WTC11 (cell line): Measurements from ENCODE around the gene MSI1. TPM values are rescaled to one million over a fixed set of nuclear protein-coding genes. Genes with fewer than 3 reads are reported as not detected.

Experiments
- ATAC-seq: fragments of 200-7000 bp; cut with Tn5 transposase; 2 replicates; pipeline ENCODE4 v1.10.0; 2021; ENCODE audit warnings: mild to moderate bottlenecking, moderate library complexity
- CTCF ChIA-PET: fragments of 300-600 bp; sonication (Branson Sonifier 250); formaldehyde crosslinking; loops from one replicate; lab custom pipeline; 2021; ENCODE audit warnings: antibody characterized with exemption; lab: Charles Lee
- POLR2A ChIA-PET: fragments of 350-600 bp; sonication (Branson Sonifier 250); formaldehyde crosslinking; loops from one replicate; lab custom pipeline; 2021; ENCODE audit warnings: antibody characterized with exemption; lab: Charles Lee
- DNase-seq: peaks from one replicate; pipeline ENCODE4 v3.0.0; 2021; ENCODE audit warnings: low spot score
- H3K27ac Mint-ChIP-seq: 2 replicates; pipeline ENCODE4 v1.8.0; 2021; ENCODE audit warnings: mixed read lengths
- H3K27me3 Mint-ChIP-seq: 2 replicates; pipeline ENCODE4 v1.8.0; 2021; ENCODE audit warnings: low read depth, mild to moderate bottlenecking, moderate library complexity, mixed read lengths
- H3K36me3 Mint-ChIP-seq: 2 replicates; pipeline ENCODE4 v1.8.0; 2021; ENCODE audit warnings: mixed read lengths
- H3K4me1 Mint-ChIP-seq: 2 replicates; pipeline ENCODE4 v1.8.0; 2022; ENCODE audit warnings: mixed read lengths
- H3K4me3 Mint-ChIP-seq: 2 replicates; pipeline ENCODE4 v1.8.0; 2021; ENCODE audit warnings: mild to moderate bottlenecking, moderate library complexity, mixed read lengths
- H3K9me3 Mint-ChIP-seq: 2 replicates; pipeline ENCODE4 v1.8.0; 2021; ENCODE audit warnings: mixed read lengths
- CREB1 ChIP-seq: sonication (generic); formaldehyde crosslinking; IDR thresholded peaks from 2 replicates; pipeline ENCODE4 v1.8.0; 2023; ENCODE audit warnings: mild to moderate bottlenecking, missing genetic modification reagents
- ESRRA ChIP-seq: sonication (generic); formaldehyde crosslinking; IDR thresholded peaks from 2 replicates; pipeline ENCODE4 v1.8.1; 2022; ENCODE audit warnings: mild to moderate bottlenecking, missing genetic modification reagents, borderline replicate concordance
- ETV6 ChIP-seq: sonication (generic); formaldehyde crosslinking; IDR thresholded peaks from 2 replicates; pipeline ENCODE4 v1.8.1; 2022; ENCODE audit warnings: mild to moderate bottlenecking, missing genetic modification reagents
- FOXP1 ChIP-seq: sonication (generic); formaldehyde crosslinking; IDR thresholded peaks from 2 replicates; pipeline ENCODE4 v1.8.0; 2022; ENCODE audit warnings: missing genetic modification reagents, mild to moderate bottlenecking, moderate library complexity, borderline replicate concordance
- GRHL2 ChIP-seq: fragments of 250-450 bp; sonication (Bioruptor Pico); IDR thresholded peaks from 2 replicates; pipeline ENCODE4 v1.8.0; 2022; ENCODE audit warnings: mild to moderate bottlenecking, moderate library complexity; ENCODE audit not compliant: insufficient replicate concordance, severe bottlenecking
- HMGA2 ChIP-seq: fragments of 250-450 bp; sonication (Bioruptor Pico); IDR thresholded peaks from 2 replicates; pipeline ENCODE4 v1.4.0; 2021; ENCODE audit warnings: mild to moderate bottlenecking, moderate library complexity
- HMGXB4 ChIP-seq: sonication (generic); formaldehyde crosslinking; IDR thresholded peaks from 2 replicates; pipeline ENCODE4 v1.8.1; 2023; ENCODE audit warnings: mild to moderate bottlenecking, moderate library complexity, missing genetic modification reagents
- JAZF1 ChIP-seq: fragments of 250-450 bp; sonication (Bioruptor Pico); IDR thresholded peaks from 2 replicates; pipeline ENCODE4 v1.9.0; 2021; ENCODE audit warnings: moderate library complexity, mild to moderate bottlenecking, inconsistent platforms
- JUN ChIP-seq: sonication (generic); formaldehyde crosslinking; IDR thresholded peaks from 2 replicates; pipeline ENCODE4 v1.8.0; 2023; ENCODE audit warnings: mild to moderate bottlenecking, missing genetic modification reagents
- NFE2L1 ChIP-seq: sonication (generic); formaldehyde crosslinking; IDR thresholded peaks from 2 replicates; pipeline ENCODE4 v1.8.1; 2023; ENCODE audit warnings: missing genetic modification reagents
- PREB ChIP-seq: sonication (generic); formaldehyde crosslinking; IDR thresholded peaks from 2 replicates; pipeline ENCODE4 v1.8.1; 2022; ENCODE audit warnings: mild to moderate bottlenecking, missing genetic modification reagents, moderate library complexity, borderline replicate concordance
- PRRX2 ChIP-seq: fragments of 250-450 bp; sonication (Bioruptor Pico); IDR thresholded peaks from 2 replicates; pipeline ENCODE4 v1.8.0; 2021; ENCODE audit warnings: mild to moderate bottlenecking
- SMAD3 ChIP-seq: sonication (generic); formaldehyde crosslinking; IDR thresholded peaks from 2 replicates; pipeline ENCODE4 v1.8.0; 2022; ENCODE audit warnings: missing genetic modification reagents, mild to moderate bottlenecking, borderline replicate concordance
- SP1 ChIP-seq: sonication (generic); formaldehyde crosslinking; conservative IDR thresholded peaks from 2 replicates; pipeline ENCODE4 v1.8.1; 2022; ENCODE audit warnings: missing genetic modification reagents
- TEAD4 ChIP-seq: sonication (generic); formaldehyde crosslinking; IDR thresholded peaks from 2 replicates; pipeline ENCODE4 v1.8.0; 2022; ENCODE audit warnings: mild to moderate bottlenecking, missing genetic modification reagents
- ZNF219 ChIP-seq: sonication (generic); formaldehyde crosslinking; IDR thresholded peaks from 2 replicates; pipeline ENCODE4 v1.8.0; 2023; ENCODE audit warnings: missing genetic modification reagents, mild to moderate bottlenecking, borderline replicate concordance
- total RNA-seq: library from RNA; stranded (reverse); gene quantifications from 3 replicates; pipeline ENCODE4 v1.2.3, GENCODE V29; 2021
- TF ChIP-seq, protein P1 (sequence below): sonication (generic); formaldehyde crosslinking; conservative IDR thresholded peaks from 2 replicates; pipeline ENCODE4 v1.8.1; 2022; ENCODE audit warnings: mild to moderate bottlenecking, missing genetic modification reagents
- TF ChIP-seq, protein P2 (sequence below): fragments of 250-450 bp; sonication (Bioruptor Pico); IDR thresholded peaks from 2 replicates; pipeline ENCODE4 v1.9.0; 2021; ENCODE audit warnings: mild to moderate bottlenecking
- TF ChIP-seq, protein P3 (sequence below): sonication (generic); formaldehyde crosslinking; IDR thresholded peaks from 2 replicates; pipeline ENCODE4 v1.8.0; 2022; ENCODE audit warnings: mild to moderate bottlenecking, missing genetic modification reagents
- TF ChIP-seq, protein P4 (sequence below): sonication (generic); formaldehyde crosslinking; IDR thresholded peaks from 2 replicates; pipeline ENCODE4 v1.8.0; 2022; ENCODE audit warnings: mild to moderate bottlenecking, missing genetic modification reagents

Gene MSI1
- total RNA-seq, 1 experiment from 2014 or later: 71.5 TPM

DNA sequence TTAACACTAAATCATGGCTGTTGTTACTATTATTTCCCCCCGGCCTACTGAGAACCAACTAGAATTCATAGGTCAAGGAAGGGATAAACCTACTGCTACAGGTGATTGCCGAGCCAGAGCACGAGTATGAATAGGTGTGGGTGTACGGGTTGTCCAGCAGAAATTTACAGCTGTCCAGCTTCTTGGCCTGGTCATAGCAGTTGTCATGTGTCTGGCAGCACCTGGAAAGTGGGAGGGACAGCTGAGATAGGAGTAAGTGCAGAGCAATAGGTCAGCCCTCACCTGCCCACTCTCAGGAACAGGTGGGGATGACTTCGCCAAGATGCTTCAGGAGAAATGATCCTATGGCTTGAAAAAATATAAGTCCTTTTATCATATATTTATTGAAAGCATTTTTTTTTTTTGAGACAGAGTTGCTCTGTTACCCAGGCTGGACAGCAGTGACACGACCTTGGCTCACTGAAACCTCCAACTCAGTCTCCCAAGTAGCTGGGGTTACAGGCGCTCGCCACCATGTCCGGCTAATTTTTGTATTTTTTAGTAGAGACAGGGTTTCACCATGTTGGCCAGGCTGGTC is 44.0 kb downstream of the MSI1 start:
- H3K36me3 Mint-ChIP-seq: no peaks in the 10 kb centered on the region
- ChIA-PET POLR2A (no interaction called here), CTCF (interaction anchor here (0.6 to 1.4 kb wide), 4 partner anchors 11 to 116 kb away, joined by 3 to 5 read pairs (median 4); partner anchors contain the start of gene SIRT4)
- H3K27me3 Mint-ChIP-seq: peaks cover 2% of the 10 kb centered on the region
- H3K4me1 Mint-ChIP-seq: peaks cover 5% of the 10 kb centered on the region; the same call in 1 of the 2 replicates
- TF ChIP-seq, protein P1, sequence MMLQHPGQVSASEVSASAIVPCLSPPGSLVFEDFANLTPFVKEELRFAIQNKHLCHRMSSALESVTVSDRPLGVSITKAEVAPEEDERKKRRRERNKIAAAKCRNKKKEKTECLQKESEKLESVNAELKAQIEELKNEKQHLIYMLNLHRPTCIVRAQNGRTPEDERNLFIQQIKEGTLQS (CRISPR knock-in tag): no peak
- no peak for TF ChIP-seq GRHL2
- DNase-seq: no peak
- no peak overlapping the region for H3K4me3 Mint-ChIP-seq
- no peaks in the 10 kb centered on the region for H3K9me3 Mint-ChIP-seq
- no peak overlapping the region for H3K27ac Mint-ChIP-seq
- no peak for ATAC-seq

DNA sequence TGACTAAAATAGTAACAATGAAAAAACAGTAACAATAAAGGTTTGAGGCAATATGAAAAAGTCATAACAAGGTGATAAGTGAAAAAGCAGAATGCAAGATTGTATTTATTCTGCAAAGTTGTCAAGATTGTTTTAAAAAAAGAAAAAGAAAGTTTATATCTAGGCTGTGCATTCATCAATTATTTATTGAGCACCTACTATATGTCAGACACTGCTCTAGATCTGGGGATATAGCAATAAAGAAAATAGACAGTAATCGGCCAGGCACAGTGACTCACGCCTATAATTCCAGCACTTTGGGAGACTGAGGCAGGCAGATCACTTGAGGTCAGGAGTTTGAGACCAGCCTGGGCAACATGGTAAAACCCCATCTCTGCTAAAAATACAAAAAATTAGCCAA is 45.2 kb downstream of the MSI1 start:
- TF ChIP-seq FOXP1 (CRISPR knock-in tag) (no peak), SMAD3 (CRISPR knock-in tag) (no peak), ZNF219 (CRISPR knock-in tag) (no peak), JAZF1 (CRISPR knock-in tag) (no peak), SP1 (CRISPR knock-in tag) (no peak), PREB (no peak), HMGXB4 (CRISPR knock-in tag) (no peak), CREB1 (CRISPR knock-in tag) (no peak)
- TF ChIP-seq, protein P2, sequence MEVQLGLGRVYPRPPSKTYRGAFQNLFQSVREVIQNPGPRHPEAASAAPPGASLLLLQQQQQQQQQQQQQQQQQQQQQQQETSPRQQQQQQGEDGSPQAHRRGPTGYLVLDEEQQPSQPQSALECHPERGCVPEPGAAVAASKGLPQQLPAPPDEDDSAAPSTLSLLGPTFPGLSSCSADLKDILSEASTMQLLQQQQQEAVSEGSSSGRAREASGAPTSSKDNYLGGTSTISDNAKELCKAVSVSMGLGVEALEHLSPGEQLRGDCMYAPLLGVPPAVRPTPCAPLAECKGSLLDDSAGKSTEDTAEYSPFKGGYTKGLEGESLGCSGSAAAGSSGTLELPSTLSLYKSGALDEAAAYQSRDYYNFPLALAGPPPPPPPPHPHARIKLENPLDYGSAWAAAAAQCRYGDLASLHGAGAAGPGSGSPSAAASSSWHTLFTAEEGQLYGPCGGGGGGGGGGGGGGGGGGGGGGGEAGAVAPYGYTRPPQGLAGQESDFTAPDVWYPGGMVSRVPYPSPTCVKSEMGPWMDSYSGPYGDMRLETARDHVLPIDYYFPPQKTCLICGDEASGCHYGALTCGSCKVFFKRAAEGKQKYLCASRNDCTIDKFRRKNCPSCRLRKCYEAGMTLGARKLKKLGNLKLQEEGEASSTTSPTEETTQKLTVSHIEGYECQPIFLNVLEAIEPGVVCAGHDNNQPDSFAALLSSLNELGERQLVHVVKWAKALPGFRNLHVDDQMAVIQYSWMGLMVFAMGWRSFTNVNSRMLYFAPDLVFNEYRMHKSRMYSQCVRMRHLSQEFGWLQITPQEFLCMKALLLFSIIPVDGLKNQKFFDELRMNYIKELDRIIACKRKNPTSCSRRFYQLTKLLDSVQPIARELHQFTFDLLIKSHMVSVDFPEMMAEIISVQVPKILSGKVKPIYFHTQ (CRISPR knock-in tag): no peak
- TF ChIP-seq, protein P1 (CRISPR knock-in tag): no peak
- ChIA-PET CTCF (interaction anchor here (1.0 to 1.5 kb wide), 2 partner anchors 22 to 133 kb away, joined by 3 to 5 read pairs; partner anchors contain the start of gene SIRT4), POLR2A (no interaction called here)
- peaks cover 5% of the 10 kb centered on the region for H3K27me3 Mint-ChIP-seq
- no peak for DNase-seq
- no peak for ATAC-seq
- H3K27ac Mint-ChIP-seq: no peak overlapping the region
- no peaks in the 10 kb centered on the region for H3K9me3 Mint-ChIP-seq
- H3K36me3 Mint-ChIP-seq: no peaks in the 10 kb centered on the region
- H3K4me1 Mint-ChIP-seq: peaks cover 5% of the 10 kb centered on the region; the same call in 1 of the 2 replicates
- H3K4me3 Mint-ChIP-seq: no peak overlapping the region

DNA sequence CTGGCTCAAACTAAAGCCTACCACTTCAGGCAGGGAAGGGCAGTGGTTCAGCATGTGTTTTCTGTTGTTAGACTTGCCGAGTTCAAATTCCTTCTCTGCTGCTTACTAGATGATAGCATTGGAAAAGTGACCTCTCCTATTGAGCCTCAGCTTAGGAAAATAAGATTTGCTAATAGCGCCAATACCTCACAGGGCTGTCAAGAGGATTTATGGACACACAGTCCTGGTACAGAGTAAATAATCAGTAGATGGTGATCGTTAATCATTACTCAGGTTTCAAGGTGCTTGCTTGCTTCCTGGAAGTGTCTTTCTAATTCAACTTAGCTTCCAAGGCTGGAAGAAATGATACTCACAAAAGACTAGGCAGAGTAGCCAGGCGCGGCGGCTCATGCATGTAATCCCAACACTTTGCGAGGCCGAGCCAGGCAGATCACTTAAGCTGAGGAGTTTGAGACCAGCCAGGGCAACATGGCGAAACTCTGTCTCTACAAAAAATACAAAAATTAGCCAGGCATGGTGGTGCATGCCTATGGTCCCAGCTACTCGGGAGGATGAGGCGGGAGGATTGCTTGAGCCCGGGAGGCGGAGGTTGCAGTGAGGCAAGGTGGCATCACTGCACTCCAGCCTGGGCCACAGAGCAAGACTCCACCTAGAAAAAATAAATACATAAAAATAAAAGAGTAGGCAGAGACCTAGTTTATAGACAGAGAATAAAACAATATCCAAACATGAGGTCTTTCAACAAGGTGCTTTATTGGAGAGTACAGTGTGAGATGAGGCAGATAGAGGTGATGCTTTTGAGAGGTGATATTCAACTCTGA is 47.4 kb downstream of the MSI1 start:
- Mint-ChIP-seq H3K27me3 (peaks cover 5% of the 10 kb centered on the region), H3K4me3 (no peak overlapping the region), H3K4me1 (peaks cover 12% of the 10 kb centered on the region), H3K36me3 (no peaks in the 10 kb centered on the region), H3K27ac (no peak overlapping the region), H3K9me3 (0 out of 2 replicates have a peak, but pooled peaks cover 4% of the 10 kb centered on the region)
- no peak for ATAC-seq
- ChIA-PET POLR2A (interaction anchor here (1.1 kb wide), 1 partner anchor 30 kb away, joined by 4 read pairs; the partner anchor contains the start of gene RNU4-2), CTCF (interaction anchor here (0.7 to 3.7 kb wide), 5 partner anchors 14 to 684 kb away, joined by 3 to 19 read pairs (median 3); partner anchors contain the start of gene SIRT4)
- DNase-seq: no peak
- TF ChIP-seq, protein P1 (CRISPR knock-in tag): no peak
- TF ChIP-seq TEAD4 (CRISPR knock-in tag) (no peak), PRRX2 (no peak), ESRRA (CRISPR knock-in tag) (no peak), JUN (CRISPR knock-in tag) (no peak), ETV6 (CRISPR knock-in tag) (no peak), NFE2L1 (CRISPR knock-in tag) (no peak), HMGA2 (CRISPR knock-in tag) (no peak)
- TF ChIP-seq, protein P3, sequence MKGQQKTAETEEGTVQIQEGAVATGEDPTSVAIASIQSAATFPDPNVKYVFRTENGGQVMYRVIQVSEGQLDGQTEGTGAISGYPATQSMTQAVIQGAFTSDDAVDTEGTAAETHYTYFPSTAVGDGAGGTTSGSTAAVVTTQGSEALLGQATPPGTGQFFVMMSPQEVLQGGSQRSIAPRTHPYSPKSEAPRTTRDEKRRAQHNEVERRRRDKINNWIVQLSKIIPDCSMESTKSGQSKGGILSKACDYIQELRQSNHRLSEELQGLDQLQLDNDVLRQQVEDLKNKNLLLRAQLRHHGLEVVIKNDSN (CRISPR knock-in tag): no peak
- TF ChIP-seq, protein P4, sequence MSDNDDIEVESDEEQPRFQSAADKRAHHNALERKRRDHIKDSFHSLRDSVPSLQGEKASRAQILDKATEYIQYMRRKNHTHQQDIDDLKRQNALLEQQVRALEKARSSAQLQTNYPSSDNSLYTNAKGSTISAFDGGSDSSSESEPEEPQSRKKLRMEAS: no peak
